ENCODE data around the gene PITPNM3. TPM values are rescaled to one million over a fixed set of nuclear protein-coding genes. Genes with fewer than 3 reads are reported as not detected.

Gene PITPNM3
- polyA plus RNA-seq, 3 donors, result 0.29 TPM; not detected in 2

DNA sequence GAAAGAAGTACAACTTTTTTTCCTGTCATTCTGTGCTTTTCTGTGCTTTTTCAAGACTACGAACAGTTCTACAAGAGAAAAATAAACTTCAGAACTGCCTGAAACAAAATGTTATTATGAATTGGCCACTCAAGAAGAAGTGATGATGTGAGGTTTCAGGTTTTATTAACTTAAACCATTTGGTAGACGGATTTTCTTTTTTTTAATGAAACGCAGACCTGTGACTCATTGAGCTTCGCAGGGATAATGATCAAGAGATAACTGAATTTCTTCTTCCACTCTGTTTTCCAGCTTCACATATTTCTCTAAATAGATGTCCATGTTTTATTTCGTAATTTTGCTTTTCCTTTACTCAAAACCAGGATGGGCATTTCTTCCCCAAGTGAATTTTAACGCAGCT is 154.1 kb downstream of the PITPNM3 start:
- H3K79me2 ChIP-seq (ENCODE audit: insufficient read depth, low read length), result no peaks in the 10 kb centered on the region
- H3K4me3 ChIP-seq (replicated peaks in 1 of 3; ENCODE audit: low read depth in 2 of 3, low read length in 3 of 3), result no peak overlapping the region
- H3K36me3 Mint-ChIP-seq, result no peaks in the 10 kb centered on the region
- H3K4me2 ChIP-seq (replicated peaks; ENCODE audit: extremely low read depth, low read length, poor library complexity, severe bottlenecking), result no peak overlapping the region
- H3K27me3 ChIP-seq (ENCODE audit: control insufficient read depth in 2 of 2, insufficient read depth in 2 of 2, low read length in 2 of 2), result peaks cover 0 to 2% of the 10 kb centered on the region in 2 donors
- no peaks in the 10 kb centered on the region for H3K4me1 Mint-ChIP-seq
- H3K4me1 ChIP-seq (ENCODE audit: control insufficient read depth in 1 of 2, insufficient read depth in 2 of 2, low read length in 2 of 2), result no peaks in the 10 kb centered on the region
- H4K20me1 ChIP-seq (ENCODE audit: insufficient read depth, low read length), result no peaks in the 10 kb centered on the region
- no peak for TF ChIP-seq CTCF (IDR thresholded peaks at IDR 0.05)
- no peaks in the 10 kb centered on the region for H3K36me3 ChIP-seq (replicated peaks in 1 of 2; ENCODE audit: control insufficient read depth in 1 of 2, insufficient read depth in 2 of 2, low read length in 2 of 2)
- no peaks in the 10 kb centered on the region for H3K9me3 ChIP-seq (replicated peaks in 1 of 2; ENCODE audit: control insufficient read depth in 1 of 2, insufficient read depth in 1 of 2, low read length in 2 of 2)
- no peak overlapping the region for H3K4me3 Mint-ChIP-seq
- DNase-seq, result no peak
- no peak overlapping the region for H3K27ac Mint-ChIP-seq
- no peak overlapping the region for H3K9ac ChIP-seq (ENCODE audit: insufficient read depth, low read length, poor library complexity, severe bottlenecking)
- intact Hi-C loops (cut with micrococcal nuclease), result no loop called here
- no peak overlapping the region for H3K27ac ChIP-seq (ENCODE audit: low read depth in 1 of 2, low read length in 2 of 2)
- peaks cover 0 to 9% (median 4%) of the 10 kb centered on the region in 7 donors for H3K9me3 Mint-ChIP-seq
- H3K27me3 Mint-ChIP-seq (ENCODE audit: low read depth in 3 of 3), result peaks cover 3 to 11% (median 9%) of the 10 kb centered on the region in 3 donors
- WGBS (ENCODE audit: insufficient coverage), result 100% methylated on average over 1 of the region's 6 CpGs
- no peak overlapping the region for H2AFZ ChIP-seq (ENCODE audit: insufficient read depth, low read depth, low read length, poor library complexity, severe bottlenecking)

Small RNA genes within 50 kb of the gene (small RNA-seq; reads per million reads assigned to genes)
- gene RF00017 (ENCODE audit: insufficient read length, low read depth), result not detected
- gene RNA5SP435 (ENCODE audit: insufficient read length, low read depth), result not detected

Other genes starting within 250 kb of the PITPNM3 start
- gene AIPL1, start 121.4 kb downstream of the PITPNM3 start, polyA plus RNA-seq, result not detected
- not detected for gene PIMREG, start 112.1 kb downstream of the PITPNM3 start, polyA plus RNA-seq
- gene KIAA0753, start 84.2 kb upstream of the PITPNM3 start, polyA plus RNA-seq, result 1 to 10 TPM; 1.7 to 6.6 (median 3.5) TPM
- 100 to 1,000 TPM in 2 of 3 donors, 10 to 100 TPM in 1; 88.8 to 357 (median 319) TPM for gene TXNDC17, start 84.5 kb upstream of the PITPNM3 start, polyA plus RNA-seq
- 10 to 100 TPM in 2 of 3 donors, 1 to 10 TPM in 1; 6.8 to 38.2 (median 33.6) TPM for gene MED31, start 95.0 kb upstream of the PITPNM3 start, polyA plus RNA-seq
- 1 to 10 TPM in 2 of 3 donors, under 1 TPM in 1; 0.51 to 1.8 (median 1.2) TPM for gene C17orf100, start 95.2 kb upstream of the PITPNM3 start, polyA plus RNA-seq
- not detected for gene SLC13A5, start 156.8 kb upstream of the PITPNM3 start, polyA plus RNA-seq
- 10 to 100 TPM; 28.4 to 45.9 (median 31.9) TPM for gene XAF1, start 199.5 kb upstream of the PITPNM3 start, polyA plus RNA-seq
- gene FBXO39, start 219.7 kb upstream of the PITPNM3 start, polyA plus RNA-seq, result under 1 TPM in 1 of 3 donors, not detected in 2; 0.12 TPM